Left ventricle myocardium inferior (tissue), 1 donor: ENCODE measurements around the gene DCD. TPM values are rescaled to one million over a fixed set of nuclear protein-coding genes. Genes with fewer than 3 reads are reported as not detected.

Source experiments
- DNase-seq: peaks from one replicate; pipeline ENCODE4 v3.0.0-alpha.2; 2020
- H3K27ac ChIP-seq: fragments of 200-600 bp; replicated peaks from 2 replicates; pipeline ENCODE4 v1.8.0; 2021
- H3K27me3 ChIP-seq: fragments of 200-600 bp; 2 replicates; pipeline ENCODE4 v1.8.0; 2021; ENCODE audit warnings: low read depth
- H3K36me3 ChIP-seq: fragments of 200-600 bp; 2 replicates; pipeline ENCODE4 v1.8.0; 2021
- H3K4me1 ChIP-seq: fragments of 200-600 bp; 2 replicates; pipeline ENCODE4 v1.8.0; 2021
- H3K4me3 ChIP-seq: fragments of 200-600 bp; 2 replicates; pipeline ENCODE4 v1.8.0; 2021; ENCODE audit warnings: mild to moderate bottlenecking, moderate library complexity
- H3K9me3 ChIP-seq: fragments of 200-600 bp; replicated peaks from 2 replicates; pipeline ENCODE4 v1.8.0; 2021
- CTCF ChIP-seq: fragments of 200-600 bp; IDR thresholded peaks from 2 replicates; pipeline ENCODE4 v1.8.0; 2021; ENCODE audit warnings: antibody characterized with exemption, mild to moderate bottlenecking, borderline replicate concordance
- intact Hi-C: fragments of 100-400 bp; cut with micrococcal nuclease; formaldehyde crosslinking; loops from one replicate; pipeline ENCODE4 v1.11.0; 2022
- total RNA-seq: library from RNA; stranded (reverse); fragmentation: NEBNext Ultra II Directional; extraction: Animal tissue kit (Norgen Biotek cat#: 25700); gene quantifications from one replicate; pipeline ENCODE4 v1.2.1, GENCODE V29; 2021
- donor health status: DM: no; HTN: yes; CAD: no; lungs with severe emphysema.

DCD gene
- total RNA-seq, 1 donor from 2014 or later: not detected

- peaks cover 87% of the 10 kb centered on the region for H3K27me3 ChIP-seq
- H3K4me1 ChIP-seq: no peaks in the 10 kb centered on the region
- intact Hi-C loops: no loop called here
- no peak overlapping the region for H3K27ac ChIP-seq
- no peak for DNase-seq
- no peaks in the 10 kb centered on the region for H3K36me3 ChIP-seq
- H3K4me3 ChIP-seq: no peak overlapping the region
- H3K9me3 ChIP-seq: no peaks in the 10 kb centered on the region
- no peak for TF ChIP-seq CTCF
These were observed 20.9 kb downstream of the DCD start for GRCh38 chr12:54627304-54627703.

GRCh38 chr12:54625598-54625997 is 22.6 kb downstream of the DCD start:
- TF ChIP-seq CTCF: no peak
- intact Hi-C loops: no loop called here
- no peak for DNase-seq
- Histone ChIP-seq H3K27ac (no peak overlapping the region), H3K9me3 (no peaks in the 10 kb centered on the region), H3K36me3 (no peaks in the 10 kb centered on the region), H3K4me1 (no peaks in the 10 kb centered on the region), H3K27me3 (peaks cover 88% of the 10 kb centered on the region), H3K4me3 (no peak overlapping the region)

- Histone ChIP-seq H3K36me3 (no peaks in the 10 kb centered on the region), H3K4me3 (no peak overlapping the region), H3K4me1 (no peaks in the 10 kb centered on the region), H3K27me3 (peaks cover 90% of the 10 kb centered on the region), H3K27ac (no peak overlapping the region), H3K9me3 (no peaks in the 10 kb centered on the region)
- DNase-seq: no peak
- intact Hi-C loops: no loop called here
- no peak for TF ChIP-seq CTCF
These were observed 23.6 kb downstream of the DCD start for GRCh38 chr12:54624315-54625279.

- H3K4me1 ChIP-seq: no peaks in the 10 kb centered on the region
- DNase-seq: no peak
- no peaks in the 10 kb centered on the region for H3K36me3 ChIP-seq
- H3K4me3 ChIP-seq: no peak overlapping the region
- no peaks in the 10 kb centered on the region for H3K9me3 ChIP-seq
- intact Hi-C loops: no loop called here
- peaks cover 77% of the 10 kb centered on the region for H3K27me3 ChIP-seq
- no peak for TF ChIP-seq CTCF
- no peak overlapping the region for H3K27ac ChIP-seq
These were observed 25.5 kb downstream of the DCD start for GRCh38 chr12:54622463-54623183.

- intact Hi-C loops: no loop called here
- no peaks in the 10 kb centered on the region for H3K9me3 ChIP-seq
- no peak overlapping the region for H3K4me3 ChIP-seq
- H3K36me3 ChIP-seq: no peaks in the 10 kb centered on the region
- no peaks in the 10 kb centered on the region for H3K4me1 ChIP-seq
- no peak for DNase-seq
- H3K27ac ChIP-seq: no peak overlapping the region
- peaks cover 69% of the 10 kb centered on the region for H3K27me3 ChIP-seq
- TF ChIP-seq CTCF: no peak
These were observed 31.1 kb downstream of the DCD start for GRCh38 chr12:54616933-54617680.
